Large intestine (tissue), 3 donors: Measurements from ENCODE around the gene PHLDA3. TPM values are rescaled to one million over a fixed set of nuclear protein-coding genes. Genes with fewer than 3 reads are reported as not detected.

ENCODE experiments used
- DNase-seq, 2 donors: peaks; one replicate each; pipeline versions ENCODE4 v3.0.0 to v3.0.0-alpha.2; 2013
- H3K27ac ChIP-seq: one replicate; pipeline ENCODE4 v1.5.1; 2013; ENCODE audit warnings: low read length
- H3K27me3 ChIP-seq: 2 replicates; pipeline ENCODE4 v1.6.1; 2013; ENCODE audit warnings: low read length; ENCODE audit not compliant: control insufficient read depth, insufficient read depth
- H3K36me3 ChIP-seq: 2 replicates; pipeline ENCODE4 v1.6.1; 2013; ENCODE audit warnings: low read length; ENCODE audit not compliant: control insufficient read depth, insufficient read depth
- H3K4me1 ChIP-seq: one replicate; pipeline ENCODE4 v1.6.1; 2013; ENCODE audit warnings: low read length; ENCODE audit not compliant: control insufficient read depth, insufficient read depth
- H3K4me3 ChIP-seq: one replicate; pipeline ENCODE4 v1.5.1; 2013; ENCODE audit warnings: low read length
- H3K9me3 ChIP-seq: one replicate; pipeline ENCODE4 v1.6.1; 2013; ENCODE audit warnings: mild to moderate bottlenecking, low read depth, low read length, moderate library complexity; ENCODE audit not compliant: control insufficient read depth
- WGBS: methylation state at CpG from one replicate; pipeline ENCODE4 v1.1.5; 2013; ENCODE audit warnings: low lambda C conversion rate; ENCODE audit not compliant: insufficient coverage; 5-methylcytosine and 5-hydroxymethylcytosine counted together
- polyA plus RNA-seq: library from polyadenylated mRNA; unstranded; fragments of 120-200 nt; gene quantifications from one replicate; pipeline ENCODE4 v1.2.1, GENCODE V29; 2013

The PHLDA3 gene
- polyA plus RNA-seq, 1 donor, result 9.0 TPM

GRCh38 chr1:201452866-201453265 is 16.1 kb downstream of the PHLDA3 start:
- H3K4me3 ChIP-seq, result no peak overlapping the region
- WGBS, result no CpG with 5 or more reads among the region's 4 CpGs
- H3K9me3 ChIP-seq, result no peaks in the 10 kb centered on the region
- H3K27me3 ChIP-seq, result no peaks in the 10 kb centered on the region
- peaks cover 6% of the 10 kb centered on the region for H3K4me1 ChIP-seq
- DNase-seq, result no peak
- no peak overlapping the region for H3K27ac ChIP-seq
- H3K36me3 ChIP-seq, result no peaks in the 10 kb centered on the region

GRCh38 chr1:201450721-201451291 is 18.2 kb downstream of the PHLDA3 start:
- DNase-seq, result peak; percentile 33 to 50

GRCh38 chr1:201448990-201449389 is 20.0 kb downstream of the PHLDA3 start:
- Histone ChIP-seq H3K4me3 (no peak overlapping the region), H3K27ac (no peak overlapping the region)
- WGBS, result no CpG with 5 or more reads among the region's 5 CpGs

More at GRCh38 chr1:201450721-201451291, 18.2 kb downstream of the PHLDA3 start:
- H3K27me3 ChIP-seq, result no peaks in the 10 kb centered on the region
- H3K4me1 ChIP-seq, result peaks cover 6% of the 10 kb centered on the region
- no peaks in the 10 kb centered on the region for H3K36me3 ChIP-seq
- no peak overlapping the region for H3K27ac ChIP-seq
- H3K9me3 ChIP-seq, result no peaks in the 10 kb centered on the region
- WGBS, result no CpG with 5 or more reads among the region's 12 CpGs
- no peak overlapping the region for H3K4me3 ChIP-seq

GRCh38 chr1:201447903-201448871 is 20.8 kb downstream of the PHLDA3 start:
- Histone ChIP-seq H3K36me3 (no peaks in the 10 kb centered on the region), H3K27me3 (peaks cover 2% of the 10 kb centered on the region), H3K4me3 (no peak overlapping the region), H3K27ac (no peak overlapping the region), H3K4me1 (peaks cover 6% of the 10 kb centered on the region), H3K9me3 (no peaks in the 10 kb centered on the region)
- DNase-seq, result peak; percentile 64 to 66
- WGBS, result no CpG with 5 or more reads among the region's 20 CpGs

More at GRCh38 chr1:201448990-201449389, 20.0 kb downstream of the PHLDA3 start:
- Histone ChIP-seq H3K9me3 (no peaks in the 10 kb centered on the region), H3K27me3 (no peaks in the 10 kb centered on the region), H3K4me1 (peaks cover 6% of the 10 kb centered on the region), H3K36me3 (no peaks in the 10 kb centered on the region)
- DNase-seq, result no peak

- no peaks in the 10 kb centered on the region for H3K9me3 ChIP-seq
- no peak overlapping the region for H3K27ac ChIP-seq
- no peaks in the 10 kb centered on the region for H3K4me1 ChIP-seq
- H3K36me3 ChIP-seq, result no peaks in the 10 kb centered on the region
- no CpG with 5 or more reads among the region's 6 CpGs for WGBS
- DNase-seq, result no peak
- no peak overlapping the region for H3K4me3 ChIP-seq
- peaks cover 2% of the 10 kb centered on the region for H3K27me3 ChIP-seq
Observed at GRCh38 chr1:201445310-201445709, 23.7 kb downstream of the PHLDA3 start.

GRCh38 chr1:201444792-201445191 is 24.2 kb downstream of the PHLDA3 start:
- no peak overlapping the region for H3K4me3 ChIP-seq
- 50% methylated on average over 1 of the region's 4 CpGs for WGBS
- no peak for DNase-seq
- peaks cover 2% of the 10 kb centered on the region for H3K27me3 ChIP-seq
- no peak overlapping the region for H3K27ac ChIP-seq
- H3K36me3 ChIP-seq, result no peaks in the 10 kb centered on the region
- no peaks in the 10 kb centered on the region for H3K4me1 ChIP-seq
- H3K9me3 ChIP-seq, result no peaks in the 10 kb centered on the region

- Histone ChIP-seq H3K27me3 (peaks cover 2% of the 10 kb centered on the region), H3K9me3 (no peaks in the 10 kb centered on the region), H3K36me3 (no peaks in the 10 kb centered on the region), H3K4me1 (no peaks in the 10 kb centered on the region), H3K27ac (no peak overlapping the region), H3K4me3 (no peak overlapping the region)
- no CpG with 5 or more reads among the region's 7 CpGs for WGBS
- no peak for DNase-seq
Observed at GRCh38 chr1:201443747-201444146, 25.2 kb downstream of the PHLDA3 start.

- Histone ChIP-seq H3K27me3 (no peaks in the 10 kb centered on the region), H3K36me3 (no peaks in the 10 kb centered on the region), H3K27ac (no peak overlapping the region), H3K4me1 (peaks cover 4% of the 10 kb centered on the region), H3K4me3 (no peak overlapping the region), H3K9me3 (no peaks in the 10 kb centered on the region)
- no CpG with 5 or more reads among the region's 3 CpGs for WGBS
- DNase-seq, result no peak
Observed at GRCh38 chr1:201436969-201437368, 32.0 kb downstream of the PHLDA3 start.

- no peaks in the 10 kb centered on the region for H3K27me3 ChIP-seq
- DNase-seq, result no peak
- H3K36me3 ChIP-seq, result no peaks in the 10 kb centered on the region
- H3K4me1 ChIP-seq, result peaks cover 4% of the 10 kb centered on the region
- H3K27ac ChIP-seq, result no peak overlapping the region
- no CpG with 5 or more reads among the region's 6 CpGs for WGBS
- H3K4me3 ChIP-seq, result no peak overlapping the region
- no peaks in the 10 kb centered on the region for H3K9me3 ChIP-seq
Observed at GRCh38 chr1:201436393-201436792, 32.6 kb downstream of the PHLDA3 start.

- no peak overlapping the region for H3K4me3 ChIP-seq
- DNase-seq, result no peak
- no peaks in the 10 kb centered on the region for H3K36me3 ChIP-seq
- no CpG with 5 or more reads among the region's 3 CpGs for WGBS
- H3K27me3 ChIP-seq, result no peaks in the 10 kb centered on the region
- H3K9me3 ChIP-seq, result no peaks in the 10 kb centered on the region
- peaks cover 4% of the 10 kb centered on the region for H3K4me1 ChIP-seq
- no peak overlapping the region for H3K27ac ChIP-seq
Observed at GRCh38 chr1:201434266-201434665, 34.7 kb downstream of the PHLDA3 start.
